ENCODE data around the gene PTPRN2. TPM values are rescaled to one million over a fixed set of nuclear protein-coding genes. Genes with fewer than 3 reads are reported as not detected.
"Not testable (repeated sequence)": the region's sequence is repeated elsewhere in the genome, so short reads cannot be mapped to it uniquely, and the experiment has no call there.

PTPRN2 gene
- total RNA-seq, 2 donors from 2014 or later: 0.72 to 0.79 TPM

DNA sequence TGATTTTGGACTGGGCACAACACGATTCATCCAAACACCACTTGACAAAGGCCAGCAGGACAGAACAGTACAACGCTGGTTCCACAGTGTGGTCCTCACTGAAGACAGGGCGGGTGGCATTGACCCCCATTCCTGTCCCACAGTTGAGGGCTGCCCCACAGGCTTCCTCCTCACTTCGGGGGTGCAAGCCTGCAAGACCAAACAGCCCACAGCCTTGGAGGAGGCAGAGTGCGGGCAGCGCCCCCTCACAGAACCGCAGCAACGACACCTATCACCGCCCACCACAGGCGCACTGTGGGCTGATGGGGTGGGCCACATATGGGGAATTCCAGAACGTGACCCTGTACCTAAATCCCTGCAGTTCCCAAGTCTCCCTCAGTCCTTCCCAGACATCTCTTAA, 70.6 kb downstream of the PTPRN2 start:
- no peak overlapping the region for H3K4me3 Mint-ChIP-seq
- peaks cover 2% of the 10 kb centered on the region in 2 donors for H3K36me3 Mint-ChIP-seq (ENCODE audit: insufficient read depth in 2 of 2)
- no peak overlapping the region for H3K27ac Mint-ChIP-seq
- no peaks in the 10 kb centered on the region for H3K4me1 Mint-ChIP-seq (ENCODE audit: low read depth)
- peaks cover 7% of the 10 kb centered on the region for H3K27me3 Mint-ChIP-seq (ENCODE audit: low read depth)
- no peak for ATAC-seq (replicated peaks in 1 of 2)
- DNase-seq: no peak
- H3K9me3 Mint-ChIP-seq: peaks cover 4% of the 10 kb centered on the region in 2 donors

DNA sequence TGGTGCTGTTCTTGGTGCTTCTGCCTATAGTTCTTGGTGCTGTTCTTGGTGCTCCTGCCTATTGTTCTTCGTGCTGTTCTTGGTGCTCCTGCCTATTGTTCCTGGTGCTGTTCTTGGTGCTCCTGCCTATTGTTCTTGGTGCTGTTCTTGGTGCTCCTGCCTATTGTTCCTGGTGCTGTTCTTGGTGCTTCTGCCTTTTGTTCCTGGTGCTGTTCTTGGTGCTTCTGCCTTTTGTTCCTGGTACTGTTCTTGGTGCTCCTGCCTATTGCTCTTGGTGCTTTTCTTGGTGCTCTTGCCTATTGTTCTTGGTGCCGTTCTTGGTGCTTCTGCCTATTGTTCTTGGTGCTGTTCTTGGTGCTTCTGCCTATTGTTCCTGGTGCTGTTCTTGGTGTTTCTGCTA, 71.1 kb downstream of the PTPRN2 start:
- Mint-ChIP-seq H3K4me1 (ENCODE audit: low read depth) (no peaks in the 10 kb centered on the region), H3K9me3 (peaks cover 4 to 8% of the 10 kb centered on the region in 2 donors), H3K27ac (no peak overlapping the region), H3K4me3 (no peak overlapping the region), H3K36me3 (ENCODE audit: insufficient read depth in 2 of 2) (peaks cover 2 to 4% of the 10 kb centered on the region in 2 donors), H3K27me3 (ENCODE audit: low read depth) (peaks cover 7% of the 10 kb centered on the region)
- DNase-seq (no peak), ATAC-seq (replicated peaks in 1 of 2) (no peak)

- no peak overlapping the region for H3K27ac Mint-ChIP-seq
- peaks cover 2% of the 10 kb centered on the region for H3K27me3 Mint-ChIP-seq (ENCODE audit: low read depth)
- no peaks in the 10 kb centered on the region for H3K4me1 Mint-ChIP-seq (ENCODE audit: low read depth)
- no peak for DNase-seq
- peaks cover 6 to 16% of the 10 kb centered on the region in 2 donors for H3K9me3 Mint-ChIP-seq
- peaks cover 9 to 10% of the 10 kb centered on the region in 2 donors for H3K36me3 Mint-ChIP-seq (ENCODE audit: insufficient read depth in 2 of 2)
- ATAC-seq (replicated peaks in 1 of 2): no peak
- no peak overlapping the region for H3K4me3 Mint-ChIP-seq
These were observed 74.8 kb downstream of the PTPRN2 start for GRCh38 chr7:158512869-158513268.

DNA sequence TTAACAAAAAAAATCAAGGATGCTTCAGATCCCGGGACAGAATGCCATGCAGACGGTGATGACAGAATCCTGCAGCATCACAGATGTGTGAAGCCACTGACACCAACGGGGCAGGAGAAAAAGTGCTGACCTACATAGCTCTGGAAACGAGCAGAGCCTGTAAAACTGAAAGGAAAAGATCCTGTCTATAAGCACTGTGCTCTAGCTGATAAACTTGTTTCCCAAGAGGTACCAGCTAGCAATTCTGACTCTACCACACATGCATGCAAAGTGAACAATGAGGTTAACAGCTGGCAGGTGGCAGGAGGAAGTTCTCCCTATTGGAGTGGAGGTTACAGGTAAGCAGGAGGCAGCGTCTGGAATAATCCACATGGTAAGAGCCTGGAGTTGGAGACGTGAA, 75.6 kb downstream of the PTPRN2 start:
- Mint-ChIP-seq H3K4me3 (no peak overlapping the region), H3K27ac (no peak overlapping the region), H3K9me3 (peaks cover 6 to 17% of the 10 kb centered on the region in 2 donors), H3K4me1 (ENCODE audit: low read depth) (no peaks in the 10 kb centered on the region), H3K36me3 (ENCODE audit: insufficient read depth in 2 of 2) (peaks cover 11 to 12% of the 10 kb centered on the region in 2 donors), H3K27me3 (ENCODE audit: low read depth) (no peaks in the 10 kb centered on the region)
- ATAC-seq (replicated peaks in 1 of 2) (no peak), DNase-seq (no peak)

GRCh38 chr7:158508802-158509385, 78.7 kb downstream of the PTPRN2 start:
- Mint-ChIP-seq H3K27ac (no peak overlapping the region), H3K27me3 (ENCODE audit: low read depth) (no peaks in the 10 kb centered on the region), H3K4me1 (ENCODE audit: low read depth) (no peaks in the 10 kb centered on the region), H3K4me3 (no peak overlapping the region), H3K9me3 (peaks cover 8 to 17% of the 10 kb centered on the region in 2 donors), H3K36me3 (ENCODE audit: insufficient read depth in 2 of 2) (peaks cover 15% of the 10 kb centered on the region in 2 donors)
- no peak for ATAC-seq (replicated peaks in 1 of 2)
- no peak for DNase-seq

- peaks cover 8 to 17% of the 10 kb centered on the region in 2 donors for H3K9me3 Mint-ChIP-seq
- not testable (repeated sequence) for H3K4me1 Mint-ChIP-seq (ENCODE audit: low read depth); ATAC-seq (replicated peaks in 1 of 2); H3K4me3 Mint-ChIP-seq; H3K27ac Mint-ChIP-seq; DNase-seq; H3K27me3 Mint-ChIP-seq (ENCODE audit: low read depth)
- peaks cover 15% of the 10 kb centered on the region in 2 donors for H3K36me3 Mint-ChIP-seq (ENCODE audit: insufficient read depth in 2 of 2)
These were observed 79.3 kb downstream of the PTPRN2 start for GRCh38 chr7:158508321-158508720.

GRCh38 chr7:158507917-158508316, 79.7 kb downstream of the PTPRN2 start:
- H3K4me3 Mint-ChIP-seq: no peak overlapping the region
- H3K4me1 Mint-ChIP-seq (ENCODE audit: low read depth): no peaks in the 10 kb centered on the region
- no peak overlapping the region for H3K27ac Mint-ChIP-seq
- no peaks in the 10 kb centered on the region for H3K27me3 Mint-ChIP-seq (ENCODE audit: low read depth)
- no peak for DNase-seq
- peaks cover 15% of the 10 kb centered on the region in 2 donors for H3K36me3 Mint-ChIP-seq (ENCODE audit: insufficient read depth in 2 of 2)
- ATAC-seq (replicated peaks in 1 of 2): no peak
- H3K9me3 Mint-ChIP-seq: peaks cover 8 to 17% of the 10 kb centered on the region in 2 donors

DNA sequence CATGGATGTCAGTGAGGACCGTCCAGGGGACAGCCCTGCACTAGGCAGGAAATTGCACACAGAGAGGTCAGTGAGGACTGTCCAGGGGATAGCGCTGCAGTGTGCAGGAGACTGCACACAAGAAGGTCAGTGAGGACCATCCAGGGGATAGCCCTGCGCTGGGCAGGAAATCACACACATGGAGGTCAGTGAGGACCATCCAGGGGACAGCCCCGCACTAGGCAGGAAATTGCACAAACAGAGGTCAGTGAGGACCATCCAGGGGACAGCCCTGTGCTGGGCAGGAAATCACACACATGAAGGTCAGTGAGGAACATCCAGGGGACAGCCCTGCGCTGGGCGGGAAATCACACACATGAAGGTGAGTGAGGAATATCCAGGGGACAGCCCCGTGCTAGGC, 80.4 kb downstream of the PTPRN2 start:
- H3K27ac Mint-ChIP-seq; DNase-seq; ATAC-seq (replicated peaks in 1 of 2); H3K4me3 Mint-ChIP-seq; H3K27me3 Mint-ChIP-seq (ENCODE audit: low read depth); H3K4me1 Mint-ChIP-seq (ENCODE audit: low read depth): not testable (repeated sequence)
- Mint-ChIP-seq H3K9me3 (peaks cover 5 to 14% of the 10 kb centered on the region in 2 donors), H3K36me3 (ENCODE audit: insufficient read depth in 2 of 2) (peaks cover 13 to 15% of the 10 kb centered on the region in 2 donors)

GRCh38 chr7:158506626-158507025, 81.0 kb downstream of the PTPRN2 start:
- Mint-ChIP-seq H3K27ac (no peak overlapping the region), H3K36me3 (ENCODE audit: insufficient read depth in 2 of 2) (peaks cover 11 to 15% of the 10 kb centered on the region in 2 donors), H3K4me1 (ENCODE audit: low read depth) (no peaks in the 10 kb centered on the region), H3K9me3 (peaks cover 5 to 9% of the 10 kb centered on the region in 2 donors), H3K4me3 (no peak overlapping the region), H3K27me3 (ENCODE audit: low read depth) (no peaks in the 10 kb centered on the region)
- DNase-seq (no peak), ATAC-seq (replicated peaks in 1 of 2) (no peak)

DNA sequence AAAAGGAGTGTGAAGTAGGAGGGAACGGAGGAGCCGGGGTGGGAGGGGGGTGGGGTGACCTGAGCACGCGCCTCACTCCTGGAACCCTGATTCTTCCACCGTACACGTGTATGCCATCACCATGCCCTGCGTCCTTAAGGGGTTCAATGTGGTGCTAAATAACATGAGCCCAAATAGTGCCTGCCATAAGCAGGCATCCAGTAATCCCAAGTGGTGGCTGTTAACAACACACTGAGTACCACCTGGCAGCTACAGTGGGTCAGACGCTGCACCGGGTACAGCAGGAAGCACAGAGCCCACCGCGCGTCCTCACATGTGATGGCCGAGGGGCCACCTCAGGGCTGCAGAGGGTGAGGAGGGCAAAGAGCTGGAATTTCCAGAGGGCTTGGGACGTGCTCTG, 81.9 kb downstream of the PTPRN2 start:
- Mint-ChIP-seq H3K4me3 (no peak overlapping the region), H3K27ac (no peak overlapping the region), H3K27me3 (ENCODE audit: low read depth) (no peaks in the 10 kb centered on the region), H3K9me3 (peaks cover 5 to 6% of the 10 kb centered on the region in 2 donors), H3K4me1 (ENCODE audit: low read depth) (no peaks in the 10 kb centered on the region), H3K36me3 (ENCODE audit: insufficient read depth in 2 of 2) (peaks cover 11 to 12% of the 10 kb centered on the region in 2 donors)
- ATAC-seq (replicated peaks in 1 of 2) (no peak), DNase-seq (no peak)

- no peaks in the 10 kb centered on the region for H3K27me3 Mint-ChIP-seq (ENCODE audit: low read depth)
- no peak overlapping the region for H3K4me3 Mint-ChIP-seq
These were observed 85.4 kb downstream of the PTPRN2 start for GRCh38 chr7:158502068-158502750.

GRCh38 chr7:158501393-158502067, 86.1 kb downstream of the PTPRN2 start:
- no peaks in the 10 kb centered on the region for H3K27me3 Mint-ChIP-seq (ENCODE audit: low read depth)
- no peak for DNase-seq
- H3K4me1 Mint-ChIP-seq (ENCODE audit: low read depth): no peaks in the 10 kb centered on the region
- ATAC-seq (replicated peaks in 1 of 2): no peak
- H3K36me3 Mint-ChIP-seq (ENCODE audit: insufficient read depth in 2 of 2): peaks cover 2 to 4% of the 10 kb centered on the region in 2 donors
- no peak overlapping the region for H3K4me3 Mint-ChIP-seq
- H3K27ac Mint-ChIP-seq: no peak overlapping the region
- H3K9me3 Mint-ChIP-seq: no peaks in the 10 kb centered on the region

More at GRCh38 chr7:158502068-158502750, 85.4 kb downstream of the PTPRN2 start:
- Mint-ChIP-seq H3K4me1 (ENCODE audit: low read depth) (no peaks in the 10 kb centered on the region), H3K36me3 (ENCODE audit: insufficient read depth in 2 of 2) (peaks cover 4 to 5% of the 10 kb centered on the region in 2 donors), H3K9me3 (peaks cover 0 to 2% of the 10 kb centered on the region in 2 donors), H3K27ac (no peak overlapping the region)
- DNase-seq: no peak
- ATAC-seq (replicated peaks in 1 of 2): no peak

DNA sequence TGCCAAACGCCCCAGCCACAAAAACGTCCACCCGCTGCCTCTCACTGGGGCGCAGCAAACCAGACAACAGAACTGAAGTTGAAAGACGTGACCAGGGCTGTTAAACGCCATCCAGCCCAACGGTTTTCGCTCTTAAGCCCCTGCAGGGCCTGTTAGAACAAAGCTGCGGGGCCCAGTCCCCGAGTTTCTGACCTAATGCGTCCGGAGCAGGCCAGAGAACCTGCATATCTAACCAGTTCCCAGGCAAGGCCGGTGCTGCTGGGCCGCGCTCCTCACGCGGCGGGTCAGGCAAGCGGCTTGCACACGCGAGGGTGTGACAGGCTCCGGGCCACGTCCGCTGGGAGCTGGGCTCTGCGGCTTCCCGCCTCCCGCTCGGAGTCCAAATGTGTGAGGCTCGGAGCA, 87.0 kb downstream of the PTPRN2 start:
- no peaks in the 10 kb centered on the region for H3K9me3 Mint-ChIP-seq

More for the DNA sequence above, 87.0 kb downstream of the PTPRN2 start:
- Mint-ChIP-seq H3K4me1 (ENCODE audit: low read depth) (no peaks in the 10 kb centered on the region), H3K4me3 (no peak overlapping the region), H3K27ac (no peak overlapping the region), H3K36me3 (ENCODE audit: insufficient read depth in 2 of 2) (peaks cover 0 to 2% of the 10 kb centered on the region in 2 donors), H3K27me3 (ENCODE audit: low read depth) (no peaks in the 10 kb centered on the region)
- DNase-seq (no peak), ATAC-seq (replicated peaks in 1 of 2) (no peak)
